MV-4-11 (cell line): ENCODE data around the gene PDIA2.

ENCODE experiments used
- DNase-seq: peaks from one replicate; lab custom pipeline; 2025; lab: John Stamatoyannopoulos, UW

Gene PDIA2

DNA sequence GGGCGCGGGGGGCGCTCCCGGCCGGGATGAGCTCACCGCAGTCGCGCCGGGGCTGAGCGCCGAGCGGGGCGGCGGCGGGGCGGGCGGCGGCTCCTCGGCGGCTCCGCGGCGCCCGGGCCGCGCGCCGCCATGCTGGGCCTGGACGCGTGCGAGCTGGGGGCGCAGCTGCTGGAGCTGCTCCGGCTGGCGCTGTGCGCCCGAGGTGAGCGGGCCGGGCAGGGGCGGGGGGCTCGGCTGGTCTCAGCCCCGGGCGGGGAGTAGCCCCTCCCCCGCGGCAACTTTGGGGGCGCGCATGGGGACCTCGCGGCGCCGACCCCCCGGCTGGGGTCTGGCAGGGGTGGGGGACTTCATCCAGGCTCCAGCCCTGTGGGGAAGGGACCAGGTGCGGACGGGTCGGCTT, 2.4 kb upstream of the PDIA2 start, which contains the start of gene ARHGDIG:
TSS of gene ARHGDIG (plus strand) at position 40 of the 400 bp plus-strand sequence. CDS start at position 130, 90 bp downstream.
- DNase-seq: no peak

DNA sequence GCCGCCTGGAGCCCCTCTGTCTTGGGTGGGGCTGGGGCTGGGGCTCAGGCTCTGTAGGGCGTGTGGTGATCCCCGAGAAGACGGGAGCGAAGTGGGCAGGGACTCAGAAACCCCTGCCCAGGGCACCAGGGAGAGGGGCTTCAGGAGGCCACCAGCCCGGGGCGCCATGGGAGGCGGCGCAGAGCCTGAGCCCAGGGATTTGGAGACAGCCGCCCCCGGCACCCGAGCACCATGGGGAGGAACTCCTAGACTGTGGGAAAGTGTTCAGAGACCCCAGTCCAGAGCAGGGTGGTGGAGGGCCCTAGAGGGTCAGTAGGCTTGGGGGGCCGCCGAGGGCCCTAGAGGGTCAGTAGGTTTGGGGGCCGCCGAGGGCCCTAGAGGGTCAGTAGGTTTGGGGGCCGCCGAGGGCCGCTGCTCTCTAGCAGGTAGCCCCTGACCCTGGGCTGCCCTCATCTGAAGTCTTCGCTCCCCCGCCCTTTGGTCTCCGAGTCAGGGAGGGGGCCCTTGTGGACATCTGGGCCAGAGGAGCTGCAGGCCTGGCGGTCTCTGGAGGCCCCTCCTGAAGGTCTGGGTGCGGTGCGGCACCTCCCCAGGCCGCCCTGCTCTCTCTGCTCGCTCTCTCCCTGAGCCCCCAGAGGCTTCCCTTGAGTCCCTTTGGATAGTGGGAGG, 1.8 kb upstream of the PDIA2 start:
- DNase-seq: no peak

DNA sequence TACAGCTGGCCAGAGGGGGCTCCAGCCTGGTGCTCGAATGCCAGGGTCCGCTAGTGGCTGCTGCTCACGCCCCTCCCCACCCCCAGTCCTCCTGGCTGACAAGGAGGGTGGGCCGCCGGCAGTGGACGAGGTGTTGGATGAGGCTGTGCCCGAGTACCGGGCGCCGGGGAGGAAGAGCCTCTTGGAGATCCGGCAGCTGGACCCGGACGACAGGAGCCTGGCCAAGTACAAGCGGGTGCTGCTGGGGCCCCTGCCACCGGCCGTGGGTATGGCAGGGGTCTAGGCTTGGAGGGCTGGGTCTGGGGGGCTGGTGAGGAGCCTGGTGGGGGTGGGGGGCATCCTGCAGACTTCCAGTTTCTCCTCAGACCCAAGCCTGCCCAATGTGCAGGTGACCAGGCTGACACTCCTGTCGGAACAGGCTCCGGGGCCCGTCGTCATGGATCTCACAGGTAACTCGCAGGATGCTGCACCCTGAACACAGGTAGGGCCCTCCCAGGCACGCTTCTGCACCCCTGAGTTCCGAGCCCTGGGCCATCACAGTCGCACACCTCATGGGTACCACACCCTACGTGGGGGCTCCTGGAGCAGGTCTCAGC, 1.2 kb upstream of the PDIA2 start:
- no peak for DNase-seq

DNA sequence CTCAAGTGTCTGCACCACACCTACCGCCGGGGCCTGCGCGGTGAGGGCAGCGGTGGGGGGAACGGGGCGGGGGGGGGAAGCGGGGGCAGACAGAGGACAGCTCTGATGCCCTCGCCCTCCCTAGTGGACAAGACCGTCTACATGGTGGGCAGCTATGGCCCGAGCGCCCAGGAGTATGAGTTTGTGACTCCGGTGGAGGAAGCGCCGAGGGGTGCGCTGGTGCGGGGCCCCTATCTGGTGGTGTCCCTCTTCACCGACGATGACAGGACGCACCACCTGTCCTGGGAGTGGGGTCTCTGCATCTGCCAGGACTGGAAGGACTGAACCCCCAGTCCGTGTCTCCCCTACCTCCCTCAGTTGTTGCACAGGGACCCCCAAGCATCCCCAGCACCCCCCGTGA, 473 bp upstream of the PDIA2 start:
- no peak for DNase-seq

DNA sequence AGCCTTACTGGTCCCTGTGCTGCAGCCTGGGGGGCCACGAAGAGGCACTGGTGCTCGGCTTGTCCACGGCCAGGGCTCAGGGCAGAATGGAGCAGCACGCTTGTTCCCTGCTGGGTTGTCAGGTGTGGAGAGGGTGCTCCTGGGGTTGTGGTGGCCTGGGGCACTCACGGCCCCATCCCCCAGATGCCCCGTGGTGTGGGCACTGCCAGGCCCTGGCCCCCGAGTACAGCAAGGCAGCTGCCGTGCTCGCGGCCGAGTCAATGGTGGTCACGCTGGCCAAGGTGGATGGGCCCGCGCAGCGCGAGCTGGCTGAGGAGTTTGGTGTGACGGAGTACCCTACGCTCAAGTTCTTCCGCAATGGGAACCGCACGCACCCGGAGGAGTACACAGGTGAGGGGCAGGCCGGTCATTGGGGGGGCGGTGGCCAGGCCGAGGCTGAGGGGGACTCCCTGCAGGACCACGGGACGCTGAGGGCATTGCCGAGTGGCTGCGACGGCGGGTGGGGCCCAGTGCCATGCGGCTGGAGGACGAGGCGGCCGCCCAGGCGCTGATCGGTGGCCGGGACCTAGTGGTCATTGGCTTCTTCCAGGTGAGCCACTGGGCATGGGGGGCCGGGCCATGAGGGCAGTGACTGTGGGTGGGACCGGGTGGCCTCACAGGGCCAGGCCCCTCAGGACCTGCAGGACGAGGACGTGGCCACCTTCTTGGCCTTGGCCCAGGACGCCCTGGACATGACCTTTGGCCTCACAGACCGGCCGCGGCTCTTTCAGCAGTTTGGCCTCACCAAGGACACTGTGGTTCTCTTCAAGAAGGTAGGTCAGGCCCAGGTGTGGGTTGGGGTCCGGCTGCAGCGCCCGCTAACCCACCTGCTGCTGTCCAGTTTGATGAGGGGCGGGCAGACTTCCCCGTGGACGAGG, 1.5 kb downstream of the PDIA2 start:
- DNase-seq: no peak

DNA sequence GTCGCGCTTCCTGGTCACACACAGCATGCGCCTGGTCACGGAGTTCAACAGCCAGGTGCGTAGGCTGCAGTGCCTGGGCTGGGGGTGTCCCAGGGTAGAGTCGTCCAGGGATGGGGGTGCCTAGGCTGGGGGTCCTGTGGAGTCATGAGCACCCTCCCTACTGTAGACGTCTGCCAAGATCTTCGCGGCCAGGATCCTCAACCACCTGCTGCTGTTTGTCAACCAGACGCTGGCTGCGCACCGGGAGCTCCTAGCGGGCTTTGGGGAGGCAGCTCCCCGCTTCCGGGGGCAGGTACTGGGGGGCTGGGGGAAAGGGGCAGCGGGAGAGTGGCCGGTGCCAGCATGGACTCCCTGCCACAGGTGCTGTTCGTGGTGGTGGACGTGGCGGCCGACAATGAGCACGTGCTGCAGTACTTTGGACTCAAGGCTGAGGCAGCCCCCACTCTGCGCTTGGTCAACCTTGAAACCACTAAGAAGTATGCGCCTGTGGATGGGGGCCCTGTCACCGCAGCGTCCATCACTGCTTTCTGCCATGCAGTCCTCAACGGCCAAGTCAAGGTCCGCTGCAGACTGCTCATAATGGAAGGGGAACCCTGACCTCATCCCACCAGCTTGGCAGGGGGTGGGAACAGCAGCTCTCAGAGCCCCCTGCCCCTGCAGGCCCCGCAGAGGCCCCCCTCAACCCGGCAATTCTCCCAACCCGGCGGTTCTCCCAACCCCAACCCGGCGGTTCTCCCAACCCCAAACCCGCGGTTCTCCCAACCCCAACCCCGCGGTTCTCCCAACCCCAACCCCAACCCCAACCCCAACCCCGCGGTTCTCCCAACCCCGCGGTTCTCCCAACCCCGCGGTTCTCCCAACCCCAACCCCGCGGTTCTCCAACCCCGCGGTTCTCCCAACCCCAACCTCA, 2.4 kb downstream of the PDIA2 start:
- DNase-seq: no peak

DNA sequence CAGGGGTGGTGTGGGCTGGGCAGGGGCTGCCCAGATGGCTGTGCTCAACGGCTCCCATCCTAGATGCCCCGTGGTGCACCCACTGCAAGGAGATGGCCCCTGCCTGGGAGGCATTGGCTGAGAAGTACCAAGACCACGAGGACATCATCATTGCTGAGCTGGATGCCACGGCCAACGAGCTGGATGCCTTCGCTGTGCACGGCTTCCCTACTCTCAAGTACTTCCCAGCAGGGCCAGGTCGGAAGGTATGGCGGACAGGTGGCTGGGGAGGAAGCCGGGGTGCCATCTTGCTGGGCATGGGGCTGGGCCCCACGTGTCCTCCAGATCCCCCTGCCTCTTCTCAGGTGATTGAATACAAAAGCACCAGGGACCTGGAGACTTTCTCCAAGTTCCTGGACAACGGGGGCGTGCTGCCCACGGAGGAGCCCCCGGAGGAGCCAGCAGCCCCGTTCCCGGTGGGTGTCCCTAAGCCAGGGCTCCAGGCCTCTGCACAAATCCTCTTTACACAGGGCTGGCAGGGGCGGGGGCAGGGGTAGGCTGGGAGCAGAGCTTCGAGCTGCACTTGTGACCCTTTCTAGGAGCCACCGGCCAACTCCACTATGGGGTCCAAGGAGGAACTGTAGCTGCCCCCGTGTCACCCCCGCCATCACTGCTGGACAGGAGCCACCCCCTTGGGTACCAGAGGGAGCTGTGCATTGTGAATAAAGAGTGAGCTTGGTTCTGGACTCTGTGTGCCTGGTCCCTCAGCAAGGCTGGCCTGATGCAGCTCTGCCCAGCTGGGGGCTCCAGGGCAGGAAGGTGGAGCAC, 3.7 kb downstream of the PDIA2 start:
- no peak for DNase-seq

DNA sequence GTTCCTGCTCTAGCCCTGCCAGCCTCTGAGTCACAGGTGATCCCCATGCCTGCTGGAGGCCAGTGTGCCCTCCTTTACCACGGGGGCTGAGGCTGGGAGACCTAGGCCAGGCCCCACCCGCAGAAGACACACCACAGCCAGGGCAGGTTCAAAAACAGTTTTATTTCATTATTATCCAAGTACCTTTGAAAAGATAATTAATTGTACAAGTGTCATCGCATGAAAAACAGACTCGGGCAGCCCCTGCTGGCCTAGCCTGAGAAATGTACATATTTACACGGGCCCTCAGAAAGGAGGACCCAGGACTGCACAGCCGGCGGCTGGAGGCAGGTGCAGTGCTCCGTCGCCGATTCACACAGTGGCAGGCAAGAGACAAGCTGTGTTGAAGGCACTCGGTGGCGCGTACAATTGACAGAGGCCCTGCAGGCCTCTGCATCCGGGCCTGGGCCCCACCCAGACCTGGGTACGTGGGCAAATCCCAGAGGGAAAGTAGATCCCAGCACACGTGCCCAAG, 4.4 kb downstream of the PDIA2 start:
- no peak for DNase-seq

DNA sequence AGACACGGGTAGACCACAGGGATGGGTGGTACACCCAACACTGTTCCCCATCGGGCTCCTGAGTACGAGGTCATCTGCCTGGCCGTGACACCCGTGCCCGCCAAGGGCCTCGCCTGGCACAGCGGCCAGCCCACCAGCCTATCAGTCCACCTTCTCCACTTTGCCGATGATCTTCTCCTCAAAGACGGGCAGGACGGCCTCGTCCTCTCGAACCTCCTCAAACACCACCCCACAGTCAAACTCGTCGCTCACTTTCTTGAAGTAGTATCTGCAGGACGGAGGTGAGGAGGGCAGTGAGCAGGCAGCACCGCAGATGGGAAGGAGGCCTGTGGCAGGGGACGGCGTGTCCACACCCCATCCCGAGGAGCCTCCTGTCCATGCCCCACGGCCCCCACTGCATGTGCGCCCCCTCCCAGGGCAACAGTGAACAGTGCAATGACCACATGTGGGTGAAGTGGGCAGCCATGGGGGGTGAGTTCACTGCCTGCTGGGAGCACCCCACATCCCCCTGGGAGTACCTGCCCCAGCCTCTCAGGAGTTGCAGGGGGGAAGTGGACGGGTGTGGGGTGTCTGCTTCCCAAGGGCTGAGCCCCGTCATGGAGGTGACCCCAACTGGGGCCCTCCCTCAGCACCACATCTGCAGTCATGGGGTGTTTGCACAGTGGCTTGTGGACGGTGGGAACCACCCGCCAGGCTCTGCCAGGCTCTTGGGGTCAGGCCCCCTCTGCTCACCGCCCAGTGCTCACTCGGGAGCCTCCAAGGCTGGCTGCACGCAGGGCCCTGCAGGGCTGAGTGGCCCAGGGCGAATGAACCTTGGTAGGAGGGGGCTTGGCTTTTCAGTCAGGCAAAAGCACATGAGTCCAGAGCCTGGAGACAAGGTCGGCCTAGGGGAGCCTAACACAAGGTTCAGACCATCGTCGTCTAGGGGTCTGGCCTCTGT, 5.3 kb downstream of the PDIA2 start:
- no peak for DNase-seq

DNA sequence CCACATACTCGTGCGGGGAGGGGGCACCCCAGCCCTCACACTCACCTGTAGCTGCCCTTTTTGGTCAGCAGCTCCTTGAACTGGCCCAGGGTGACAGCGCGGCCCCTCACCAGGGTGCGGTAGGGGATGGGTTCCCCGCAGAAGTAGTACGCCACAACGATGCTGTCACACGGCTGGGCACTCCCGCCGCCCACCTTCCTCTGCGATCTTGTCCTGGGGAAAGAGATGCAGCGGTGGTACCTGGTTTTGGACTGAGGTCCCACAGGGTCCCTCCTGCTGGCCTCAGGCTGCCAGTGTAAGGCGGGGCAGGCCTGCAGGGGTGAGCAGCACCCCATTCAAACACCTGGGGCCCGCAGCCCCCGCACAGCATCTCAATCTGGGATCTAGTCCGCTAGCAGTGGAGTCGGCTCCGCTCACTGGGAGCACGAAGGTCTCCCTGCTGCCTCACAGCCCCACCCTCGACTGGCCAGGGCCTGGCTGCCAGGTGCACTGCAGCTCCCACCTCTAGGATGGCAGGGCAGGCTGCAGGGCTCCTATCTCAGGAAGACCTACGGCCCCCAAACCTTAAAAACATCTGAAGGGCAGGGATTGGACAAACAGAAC, 6.5 kb downstream of the PDIA2 start:
- DNase-seq: no peak

DNA sequence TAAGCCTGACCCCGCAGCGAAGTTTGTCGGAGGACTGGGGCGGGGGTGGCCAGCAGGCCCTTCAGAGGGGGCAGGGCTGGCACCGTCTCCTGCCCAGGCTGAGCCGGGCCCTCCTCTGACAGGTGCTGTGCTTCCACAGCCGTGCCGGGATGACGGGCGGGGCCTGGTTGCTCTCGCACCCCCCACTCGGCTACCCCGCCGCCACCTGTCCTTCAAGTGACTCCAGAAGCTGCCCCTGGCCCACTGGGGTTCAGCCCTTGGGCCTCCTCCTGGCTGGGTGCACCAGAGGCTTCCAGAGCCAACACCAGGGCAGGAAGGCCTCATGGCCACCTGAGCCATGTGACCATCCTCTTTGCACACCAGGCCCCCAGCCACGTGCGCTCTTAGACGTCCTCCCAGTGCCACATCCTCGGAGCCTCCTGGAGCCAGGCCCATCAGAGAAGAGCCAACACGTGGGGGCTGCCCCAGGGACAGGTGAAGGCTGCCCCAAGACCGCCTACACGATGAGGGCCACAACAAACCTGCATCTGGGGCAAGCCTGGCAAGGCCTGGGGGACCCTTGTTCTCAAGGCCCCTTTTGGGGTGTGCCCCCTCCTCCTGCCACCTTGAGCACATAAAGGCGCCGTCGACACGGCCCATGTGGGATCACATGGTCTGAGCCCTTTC, 7.2 kb downstream of the PDIA2 start:
- no peak for DNase-seq

DNA sequence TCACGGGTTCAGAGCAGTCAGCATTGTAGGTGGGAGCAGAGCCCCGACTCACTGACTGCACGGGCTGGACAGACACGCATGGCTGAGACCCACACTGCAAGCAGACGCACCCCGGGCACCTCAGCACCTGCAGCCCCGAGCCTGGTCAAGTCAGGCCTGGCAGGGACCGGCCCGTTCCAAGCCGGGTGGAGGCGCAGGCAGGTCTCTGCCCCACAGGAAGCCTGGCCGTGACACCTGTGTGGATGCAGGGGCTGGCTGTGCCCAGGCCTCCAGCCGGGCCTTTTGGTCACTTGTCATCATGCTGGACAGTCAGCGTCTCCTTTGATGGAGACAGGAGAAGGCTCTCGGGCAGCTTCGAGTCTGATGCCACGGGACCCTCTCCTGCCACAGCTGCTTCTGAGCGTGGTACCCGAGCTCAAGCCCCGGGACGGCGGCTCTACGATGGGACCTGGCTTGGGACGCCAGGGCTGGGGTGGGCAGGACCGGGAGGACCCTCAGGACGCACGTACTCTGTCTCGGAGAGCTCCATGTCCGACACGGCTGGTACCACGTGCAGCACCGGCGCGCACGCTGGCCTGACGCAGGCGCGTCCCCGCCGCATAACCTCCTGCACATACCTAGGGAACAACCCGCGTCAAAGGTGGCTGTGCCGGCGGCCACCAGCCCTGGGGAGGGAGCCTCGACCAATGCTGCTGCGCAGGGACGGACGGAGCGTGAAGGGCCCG, 7.9 kb downstream of the PDIA2 start:
- DNase-seq: no peak

DNA sequence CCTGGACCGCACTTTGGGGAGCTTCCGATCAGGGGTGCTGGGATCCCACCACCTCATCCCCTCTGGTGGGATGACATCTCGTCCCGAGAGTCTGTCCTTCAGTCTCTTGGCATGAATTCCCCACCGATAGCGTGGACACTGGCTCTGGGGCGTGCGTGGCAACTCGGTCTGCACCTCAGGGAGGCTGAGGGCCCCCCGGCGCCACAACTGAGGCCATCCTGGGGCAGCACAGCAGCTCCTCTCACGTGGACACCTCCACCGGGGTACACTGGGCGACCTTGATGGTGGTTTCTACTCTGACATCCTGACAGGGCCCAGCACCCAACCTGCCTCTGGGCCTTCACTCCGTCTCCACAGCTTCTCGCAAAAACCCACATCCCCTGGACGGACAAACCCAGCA, 8.6 kb downstream of the PDIA2 start:
- DNase-seq: no peak

DNA sequence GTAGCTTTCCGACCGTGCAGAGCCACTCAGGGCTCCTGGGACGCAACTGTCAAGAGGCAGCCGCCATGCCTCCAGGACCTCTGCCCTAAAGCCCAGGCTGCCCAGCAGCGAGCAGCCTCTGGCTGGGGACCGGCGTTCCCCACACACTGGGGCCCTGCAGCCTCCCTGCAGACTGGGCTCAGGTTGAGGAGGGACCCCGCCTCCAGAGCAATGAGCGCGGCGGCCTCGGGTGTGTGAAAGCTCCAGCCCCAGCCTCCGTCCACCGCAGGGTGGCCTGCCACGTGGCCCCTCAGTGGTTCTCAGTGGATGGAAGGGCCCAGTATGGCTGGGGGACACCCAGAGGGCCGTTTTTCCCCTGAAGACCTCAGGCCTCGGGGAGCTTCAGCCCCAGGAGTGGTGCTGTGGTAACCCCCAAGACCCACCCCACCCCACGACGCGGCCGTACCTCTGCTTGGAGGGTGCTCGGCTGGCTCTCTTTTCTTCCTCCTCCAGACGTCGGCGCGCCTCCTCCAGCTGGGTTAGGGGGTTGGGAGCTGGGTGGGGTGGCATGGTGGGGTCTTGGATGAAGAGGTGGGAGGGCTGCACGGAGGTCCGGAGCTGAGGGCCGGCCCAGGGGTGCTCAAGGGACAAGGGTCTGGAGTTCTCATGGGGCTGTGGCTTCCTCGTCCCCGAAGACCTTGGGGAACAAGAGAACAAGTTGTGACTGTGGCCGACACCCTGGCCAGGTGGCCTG, 10.2 kb downstream of the PDIA2 start:
- DNase-seq: no peak

DNA sequence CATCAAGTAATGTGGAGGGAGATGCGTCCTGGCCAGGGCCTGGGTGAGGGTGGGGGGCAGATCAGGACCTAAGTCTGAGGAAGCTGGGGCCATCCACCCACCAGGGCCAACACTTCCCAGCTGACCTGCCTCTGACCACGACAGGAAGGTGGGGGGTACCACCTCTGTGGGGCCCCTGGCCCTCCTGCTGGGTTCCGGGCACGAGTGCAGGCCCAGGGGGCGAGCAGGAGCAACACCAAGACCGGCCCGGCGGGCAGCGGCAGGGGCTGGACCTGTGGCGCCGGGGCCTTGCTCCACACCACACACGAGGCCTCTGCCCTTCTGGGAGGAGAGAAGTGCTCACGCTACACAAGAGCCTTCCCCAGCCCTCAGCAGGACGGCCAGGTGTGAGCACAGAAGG, 13.3 kb downstream of the PDIA2 start:
- no peak for DNase-seq

DNA sequence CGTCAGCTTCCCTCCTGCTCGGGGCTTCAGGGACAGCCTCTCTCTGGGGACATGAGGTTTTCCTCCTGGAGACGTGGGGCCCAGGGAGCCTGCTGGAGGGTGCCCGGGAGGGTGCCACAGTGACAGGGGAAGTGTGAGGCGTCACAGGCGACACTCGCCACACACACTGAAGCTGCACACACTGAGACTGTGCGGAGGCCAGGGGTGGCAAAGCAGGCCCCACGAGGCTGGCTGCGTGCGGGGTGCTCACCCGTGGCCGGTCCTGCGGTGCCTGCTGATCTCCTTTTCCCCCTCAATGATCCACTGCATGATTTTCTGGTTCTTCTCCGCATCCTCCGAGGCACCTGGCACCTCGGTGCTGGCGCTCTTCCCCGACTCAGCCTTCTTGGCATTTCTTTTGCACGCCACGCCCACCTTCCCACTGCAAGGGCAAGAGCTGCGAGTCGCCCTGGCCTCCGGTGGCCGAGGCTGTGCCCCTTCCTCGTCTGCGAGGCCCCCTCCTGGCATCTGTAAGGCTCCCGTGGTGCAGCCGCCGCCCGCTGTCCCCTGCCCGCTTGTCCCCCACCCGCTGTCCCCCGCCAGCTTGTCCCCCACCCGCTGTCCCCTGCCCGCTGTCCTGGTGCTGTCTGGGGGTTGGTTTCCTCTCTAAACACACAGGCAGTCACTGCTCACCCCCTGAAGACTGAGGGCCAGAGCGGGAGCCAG, 14.0 kb downstream of the PDIA2 start:
- DNase-seq: no peak

DNA sequence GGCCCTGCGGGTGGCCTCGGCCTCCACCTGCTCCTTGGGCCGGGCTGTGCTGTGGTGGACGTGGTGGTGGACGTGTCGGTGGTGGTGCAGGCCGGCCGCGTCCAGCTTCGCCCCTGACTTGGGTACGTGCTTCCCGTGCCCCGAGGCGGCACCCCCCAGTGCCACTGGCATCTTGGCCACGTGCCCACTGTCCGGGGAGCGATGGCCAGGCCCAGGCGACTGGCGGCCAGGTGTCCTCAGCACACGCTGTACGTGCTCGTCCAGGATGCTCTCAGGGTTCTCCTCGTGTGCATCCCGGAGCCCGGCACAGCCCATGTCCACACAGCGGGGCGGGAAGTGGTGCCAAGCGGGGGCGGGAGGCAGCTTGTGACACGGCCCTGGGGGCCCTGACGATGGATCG, 14.9 kb downstream of the PDIA2 start:
- no peak for DNase-seq
